HepG2 (cell line): ENCODE results near the gene HSPA1A. TPM values are rescaled to one million over a fixed set of nuclear protein-coding genes. Genes with fewer than 3 reads are reported as not detected.

ENCODE experiments used
- BATF2 ChIP-seq: sonication (generic); formaldehyde crosslinking; IDR thresholded peaks from 2 replicates; pipeline ENCODE4 v1.8.0; 2022; ENCODE audit warnings: mild to moderate bottlenecking, missing genetic modification reagents, moderate library complexity
- DNMT3B ChIP-seq: conservative IDR thresholded peaks from 2 replicates; pipeline ENCODE4 v1.6.1; 2016; ENCODE audit warnings: missing biosample characterization, control low read depth
- JUND ChIP-seq: sonication (generic); formaldehyde crosslinking; IDR thresholded peaks from 2 replicates; pipeline ENCODE4 v1.8.0; 2022; ENCODE audit warnings: mild to moderate bottlenecking, missing genetic modification reagents
- KDM3A ChIP-seq: IDR thresholded peaks from 2 replicates; pipeline ENCODE4 v1.6.1; 2018; ENCODE audit warnings: low read depth, missing compliant biosample characterization
- MAFF ChIP-seq: IDR thresholded peaks from 2 replicates; pipeline ENCODE4 v1.6.1; 2011; ENCODE audit warnings: low read depth, low read length, improper control_type of control experiment
- RBM22 ChIP-seq: fragments of 200-400 bp; formaldehyde crosslinking; optimal IDR thresholded peaks from 2 replicates; pipeline ENCODE3; 2017; ENCODE audit warnings: mild to moderate bottlenecking, low read length, moderate library complexity
- RERE ChIP-seq: IDR thresholded peaks from 2 replicates; pipeline ENCODE4 v1.6.1; 2016; ENCODE audit warnings: low read depth, missing genetic modification reagents, missing compliant biosample characterization
- SNAPC2 ChIP-seq: sonication (generic); formaldehyde crosslinking; IDR thresholded peaks from 2 replicates; pipeline ENCODE4 v1.8.1; 2022; ENCODE audit warnings: mild to moderate bottlenecking, missing genetic modification reagents
- XBP1 ChIP-seq: sonication (generic); formaldehyde crosslinking; IDR thresholded peaks from 2 replicates; pipeline ENCODE4 v1.5.0; 2020; ENCODE audit warnings: missing genetic modification reagents
- YEATS2 ChIP-seq: sonication (generic); formaldehyde crosslinking; IDR thresholded peaks from 2 replicates; pipeline ENCODE4 v1.4.0; 2020; ENCODE audit warnings: missing genetic modification reagents, borderline replicate concordance
- ZBED4 ChIP-seq: sonication (generic); formaldehyde crosslinking; IDR thresholded peaks from 2 replicates; pipeline ENCODE4 v1.4.0; 2020; ENCODE audit warnings: missing genetic modification reagents, borderline replicate concordance
- ZNF281 ChIP-seq: sonication (generic); formaldehyde crosslinking; IDR thresholded peaks from 2 replicates; pipeline ENCODE4 v1.4.0; 2020; ENCODE audit warnings: missing genetic modification reagents, borderline replicate concordance
- ZNF644 ChIP-seq: IDR thresholded peaks from 2 replicates; pipeline ENCODE4 v1.6.1; 2016; ENCODE audit warnings: low read depth
- ZNF652 ChIP-seq: IDR thresholded peaks from 2 replicates; pipeline ENCODE4 v1.6.1; 2016; ENCODE audit warnings: low read depth, borderline replicate concordance
- ZNF816 ChIP-seq: sonication (generic); formaldehyde crosslinking; IDR thresholded peaks from 2 replicates; pipeline ENCODE4 v1.8.0; 2022; ENCODE audit warnings: missing genetic modification reagents, mild to moderate bottlenecking, borderline replicate concordance
- ZSCAN31 ChIP-seq: sonication (generic); formaldehyde crosslinking; IDR thresholded peaks from 2 replicates; pipeline ENCODE4 v1.5.0; 2020; ENCODE audit warnings: low read depth, mild to moderate bottlenecking, missing genetic modification reagents
- polyA plus RNA-seq, 8 experiments: library from polyadenylated mRNA; depleted of rRNA in 3 of 8; stranded (reverse) in 7 of 8; unstranded in 1 of 8; fragments of >200 nt; fragmentation: Illumina TruSeq in 4 of 8; extraction: Trizol in 4 of 8; gene quantifications; 2 replicates each; pipeline versions ENCODE4 v1.2.1 to v1.2.3, GENCODE V29; 2011 to 2016; ENCODE audit warnings: low read depth in 4 of 8, missing spikeins in 1 of 8, mixed read lengths in 1 of 8; ENCODE audit not compliant: insufficient read depth in 1 of 8
- total RNA-seq, 5 experiments: library from RNA; depleted of rRNA; stranded (reverse); fragments of >200 nt; fragmentation: Illumina TruSeq; extraction: Trizol; gene quantifications; 2 replicates each; pipeline ENCODE4 v1.2.3, GENCODE V29; 2016; ENCODE audit warnings: low read depth in 1 of 5

The HSPA1A gene
- total and polyA plus RNA-seq, 2 of the 13 experiments (the other 11 are each of a cell fraction or from before 2014, with no cell fraction given): 44.5 to 85.0 TPM

- TF ChIP-seq ZNF652 (CRISPR knock-in tag) (no peak), ZSCAN31 (CRISPR knock-in tag) (peak; percentile 97), JUND (no peak), SNAPC2 (CRISPR knock-in tag) (no peak), RBM22 (no peak), RERE (CRISPR knock-in tag) (peak; percentile 26; the same call in 1 of the 2 replicates), YEATS2 (CRISPR knock-in tag) (peak; percentile 88), ZNF281 (CRISPR knock-in tag) (no peak), DNMT3B (CRISPR knock-in tag) (peak; percentile 49; the same call in 1 of the 2 replicates), KDM3A (CRISPR knock-in tag) (peak; percentile 87; the same call in 1 of the 2 replicates), ZNF816 (CRISPR knock-in tag) (peak; percentile 87; the same call in 1 of the 2 replicates), ZNF644 (CRISPR knock-in tag) (no peak), MAFF (no peak), XBP1 (CRISPR knock-in tag) (0 out of 2 replicates have a peak, but pooled peaks have one; percentile 34), BATF2 (CRISPR knock-in tag) (no peak; the same call in 1 of the 2 replicates), ZBED4 (CRISPR knock-in tag) (peak; percentile 91; the same call in 1 of the 2 replicates)
These were observed 19.6 kb upstream of the HSPA1A start, which contains the start of gene VARS1 (continued) for GRCh38 chr6:31795616-31796298.
